ENCODE results near the gene MYORG. TPM values are rescaled to one million over a fixed set of nuclear protein-coding genes. Genes with fewer than 3 reads are reported as not detected.

MYORG gene
- total RNA-seq, 1 experiment from 2014 or later = 5.6 TPM

GRCh38 chr9:34349324-34349723, 27.4 kb downstream of the MYORG start:
- TF ChIP-seq, protein P1, sequence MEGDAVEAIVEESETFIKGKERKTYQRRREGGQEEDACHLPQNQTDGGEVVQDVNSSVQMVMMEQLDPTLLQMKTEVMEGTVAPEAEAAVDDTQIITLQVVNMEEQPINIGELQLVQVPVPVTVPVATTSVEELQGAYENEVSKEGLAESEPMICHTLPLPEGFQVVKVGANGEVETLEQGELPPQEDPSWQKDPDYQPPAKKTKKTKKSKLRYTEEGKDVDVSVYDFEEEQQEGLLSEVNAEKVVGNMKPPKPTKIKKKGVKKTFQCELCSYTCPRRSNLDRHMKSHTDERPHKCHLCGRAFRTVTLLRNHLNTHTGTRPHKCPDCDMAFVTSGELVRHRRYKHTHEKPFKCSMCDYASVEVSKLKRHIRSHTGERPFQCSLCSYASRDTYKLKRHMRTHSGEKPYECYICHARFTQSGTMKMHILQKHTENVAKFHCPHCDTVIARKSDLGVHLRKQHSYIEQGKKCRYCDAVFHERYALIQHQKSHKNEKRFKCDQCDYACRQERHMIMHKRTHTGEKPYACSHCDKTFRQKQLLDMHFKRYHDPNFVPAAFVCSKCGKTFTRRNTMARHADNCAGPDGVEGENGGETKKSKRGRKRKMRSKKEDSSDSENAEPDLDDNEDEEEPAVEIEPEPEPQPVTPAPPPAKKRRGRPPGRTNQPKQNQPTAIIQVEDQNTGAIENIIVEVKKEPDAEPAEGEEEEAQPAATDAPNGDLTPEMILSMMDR (conservative IDR thresholded peaks at IDR 0.05) = no peak
- Histone ChIP-seq H4K20me1 (ENCODE audit: control insufficient read depth, insufficient read depth, insufficient read length) (no peaks in the 10 kb centered on the region), H3K9ac (ENCODE audit: extremely low read depth, insufficient read length, low read length) (no peak overlapping the region), H3K27ac (ENCODE audit: insufficient read length, low read depth, low read length) (no peak overlapping the region), H3K27me3 (ENCODE audit: insufficient read depth, low read length) (no peaks in the 10 kb centered on the region; the same call in 1 of the 2 replicates), H2BK5ac (ENCODE audit: insufficient read length, low read length) (no peak overlapping the region), H2AFZ (ENCODE audit: low read length) (no peak overlapping the region), H2BK15ac (ENCODE audit: low read depth, low read length) (no peak overlapping the region), H2BK120ac (ENCODE audit: low read depth, low read length, poor library complexity, severe bottlenecking) (no peak overlapping the region), H3K4ac (ENCODE audit: low read depth, low read length) (no peak overlapping the region), H4K8ac (replicated peaks; ENCODE audit: insufficient read length, low read depth, low read length) (no peak overlapping the region), H3K4me2 (ENCODE audit: insufficient read depth, insufficient read length, low read length) (no peak overlapping the region), H3K56ac (ENCODE audit: insufficient read length, low read depth, low read length) (no peak overlapping the region), H3K23me2 (ENCODE audit: insufficient read length, low read depth, low read length, poor library complexity, severe bottlenecking) (no peaks in the 10 kb centered on the region), H2BK20ac (ENCODE audit: low read depth, low read length, poor library complexity, severe bottlenecking) (no peak overlapping the region), H3K79me1 (ENCODE audit: insufficient read depth, low read depth, low read length, poor library complexity, severe bottlenecking) (no peaks in the 10 kb centered on the region), H3K4me1 (ENCODE audit: insufficient read depth, low read length) (no peaks in the 10 kb centered on the region), H4K5ac (ENCODE audit: insufficient read length, low read depth, low read length) (no peak overlapping the region), H3T11ph (ENCODE audit: low read length) (no peak overlapping the region), H2BK12ac (ENCODE audit: insufficient read length, low read depth, low read length) (no peak overlapping the region), H3K79me2 (ENCODE audit: insufficient read depth, low read length) (no peaks in the 10 kb centered on the region), H2AK5ac (ENCODE audit: insufficient read length, low read length) (no peak overlapping the region), H3K9me3 (ENCODE audit: control insufficient read depth, low read depth, low read length) (no peaks in the 10 kb centered on the region), H3K14ac (ENCODE audit: insufficient read depth, low read length) (no peak overlapping the region), H3K18ac (ENCODE audit: insufficient read length, low read depth, low read length) (no peak overlapping the region), H3K23ac (ENCODE audit: insufficient read length, low read depth, low read length) (no peak overlapping the region), H4K91ac (ENCODE audit: insufficient read length, low read depth, low read length) (no peak overlapping the region)
- Mint-ChIP-seq H3K4me1 (peaks cover 15 to 20% of the 10 kb centered on the region in 2 experiments), H3K27me3 (ENCODE audit: low read depth) (no peaks in the 10 kb centered on the region), H3K27ac (no peak overlapping the region; a peak in 1 of 7 replicates), H3K4me3 (no peak overlapping the region), H3K36me3 (ENCODE audit: insufficient read depth in 1 of 3, low read depth in 3 of 3) (peaks cover 0 to 4% (median under 1%) of the 10 kb centered on the region in 3 experiments; a peak in 2 of 7 replicates), H3K9me3 (no peaks in the 10 kb centered on the region)
- no peak for DNase-seq
- no CpG with 5 or more reads among the region's 3 CpGs for WGBS (ENCODE audit: extremely low coverage, insufficient read length, low lambda C conversion rate)

Data from H9 (cell line).